ENCODE data around the gene TAB3.

The TAB3 gene

GRCh38 chrX:30881797-30882196 is 7.3 kb downstream of the TAB3 start:
- DNase-seq = no peak

- DNase-seq = no peak
Measured at GRCh38 chrX:30881390-30881789, 7.7 kb downstream of the TAB3 start.

GRCh38 chrX:30880058-30880457 is 9.0 kb downstream of the TAB3 start:
- no peak for DNase-seq

DNA sequence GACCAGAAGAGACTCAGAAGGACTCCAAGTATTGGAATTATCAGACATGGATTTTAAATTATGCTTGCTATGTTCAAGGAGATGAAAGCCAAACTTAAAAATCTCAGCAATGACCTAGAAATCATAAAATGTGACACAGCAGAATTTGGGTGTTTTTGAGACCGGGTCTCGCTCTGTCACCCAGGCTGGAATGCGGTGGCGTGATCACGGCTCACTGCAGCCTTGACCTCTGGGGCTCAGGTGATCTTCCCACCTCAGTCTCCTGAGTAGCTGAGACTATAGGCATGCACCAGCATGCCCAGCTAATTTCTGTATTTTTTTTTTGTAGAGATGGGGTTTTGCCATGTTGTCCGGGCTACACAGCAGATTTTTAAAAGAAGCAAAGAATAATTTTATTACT is 12.7 kb downstream of the TAB3 start:
- no peak for DNase-seq

DNA sequence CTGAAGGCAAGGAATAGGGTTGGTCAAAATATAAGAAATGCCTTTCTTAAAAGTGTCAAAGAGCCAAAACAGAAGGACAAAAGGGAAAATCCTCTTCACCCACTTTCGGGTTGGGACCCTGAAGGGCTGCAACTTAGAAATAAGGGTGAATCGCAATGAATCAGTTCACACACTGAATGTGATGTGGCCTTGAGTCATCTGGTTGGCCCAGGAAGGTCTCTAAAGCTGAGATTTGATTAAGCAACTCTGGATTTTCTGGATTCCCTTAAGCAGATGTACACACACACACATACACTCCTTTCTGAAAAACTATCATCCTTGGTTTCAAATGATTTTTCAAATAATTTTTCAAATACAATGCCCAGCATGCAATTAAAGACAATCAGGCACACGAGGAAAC is 13.1 kb downstream of the TAB3 start:
- no peak for DNase-seq

GRCh38 chrX:30874851-30875250 is 14.2 kb downstream of the TAB3 start:
- DNase-seq = no peak

- no peak for DNase-seq
Measured at GRCh38 chrX:30870572-30870971, 18.5 kb downstream of the TAB3 start.

GRCh38 chrX:30865612-30866011 is 23.4 kb downstream of the TAB3 start:
- DNase-seq = no peak

GRCh38 chrX:30865015-30865414 is 24.0 kb downstream of the TAB3 start:
- no peak for DNase-seq

DNA sequence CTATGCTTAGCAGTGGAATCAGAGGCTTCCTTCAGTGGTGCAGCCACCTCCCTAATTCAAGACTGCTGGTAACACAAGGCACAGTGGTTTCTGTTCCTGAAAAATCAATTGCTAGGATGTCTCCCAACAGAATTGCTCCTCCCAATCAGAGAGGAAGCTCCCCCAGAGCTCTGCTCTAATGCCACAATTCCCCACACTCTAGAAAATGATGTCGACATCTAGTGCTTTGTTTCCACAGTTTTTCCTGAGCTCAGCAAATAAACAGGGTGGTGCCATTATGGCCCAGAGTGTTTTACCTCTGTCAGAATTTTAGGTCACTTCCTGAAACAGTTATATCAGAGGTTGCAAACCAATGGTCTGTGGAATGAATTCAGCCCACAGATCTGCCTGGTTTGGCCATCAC is 24.7 kb downstream of the TAB3 start:
- no peak for DNase-seq

- DNase-seq = no peak
Measured at GRCh38 chrX:30863974-30864373, 25.1 kb downstream of the TAB3 start.

DNA sequence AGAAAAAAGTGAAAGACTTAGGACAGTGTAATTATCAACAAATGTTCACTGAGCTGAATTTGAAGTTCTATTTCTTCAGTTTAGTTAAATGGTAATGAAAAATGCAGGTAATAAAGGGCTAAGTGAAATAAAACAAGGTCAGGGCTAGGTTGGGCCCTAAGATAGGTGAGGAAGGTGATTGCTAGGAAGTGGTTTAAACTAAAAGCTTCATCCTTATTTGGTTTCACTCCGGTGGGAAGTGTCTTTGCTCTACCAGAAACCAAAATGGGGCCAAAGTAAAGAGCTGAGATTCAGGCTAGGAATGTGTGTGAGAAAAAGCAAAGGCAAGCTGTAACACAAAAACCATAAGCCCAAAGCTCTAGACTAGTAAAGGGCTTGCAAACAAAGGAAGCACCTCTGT is 31.0 kb downstream of the TAB3 start:
- no peak for DNase-seq

DNA sequence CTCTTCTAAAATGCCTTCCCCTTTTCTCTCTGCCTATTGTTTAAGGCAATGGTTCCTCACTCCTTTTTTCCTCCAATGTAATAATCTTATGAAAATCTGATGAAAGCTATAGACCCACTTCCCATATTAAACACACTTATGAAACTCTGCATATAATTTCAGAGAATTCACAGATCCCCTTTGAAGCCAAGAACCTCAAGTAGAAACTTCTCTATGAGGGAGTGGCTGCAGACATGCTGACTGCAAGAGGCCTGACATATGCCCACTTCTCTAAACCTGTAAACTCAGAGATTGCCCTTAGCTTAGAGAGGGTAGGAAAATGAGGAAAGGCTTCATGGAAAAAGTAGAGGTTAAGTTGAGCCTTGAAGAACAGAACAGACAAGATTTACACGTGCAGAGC is 37.6 kb downstream of the TAB3 start:
- DNase-seq = no peak

GRCh38 chrX:30835373-30835772 is 53.7 kb downstream of the TAB3 start:
- no peak for DNase-seq

DNA sequence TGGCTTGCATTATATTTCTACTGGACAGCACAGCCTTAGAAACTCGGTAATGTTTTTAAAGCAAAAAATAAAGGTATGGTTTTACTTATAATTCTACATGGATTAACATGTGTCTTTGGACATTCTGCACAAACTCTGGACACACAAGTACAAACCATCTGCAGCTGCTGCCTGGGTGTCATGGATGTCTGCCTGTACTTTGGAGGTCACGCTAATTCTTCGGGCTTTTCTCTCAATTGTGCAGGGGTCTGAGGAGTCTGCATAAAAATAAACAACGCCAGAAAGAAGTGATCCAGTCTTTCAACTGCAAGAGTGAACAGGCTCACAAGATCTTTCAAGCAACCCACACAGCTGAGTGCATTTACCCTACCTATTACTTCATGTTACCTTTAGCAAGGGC is 55.2 kb downstream of the TAB3 start:
- DNase-seq = no peak

GRCh38 chrX:30831082-30831481 is 58.0 kb downstream of the TAB3 start:
- DNase-seq = no peak

GRCh38 chrX:30830326-30830943 is 58.6 kb downstream of the TAB3 start:
- DNase-seq = no peak

GRCh38 chrX:30824275-30824674 is 64.8 kb downstream of the TAB3 start:
- DNase-seq = no peak

GRCh38 chrX:30822764-30823163 is 66.3 kb downstream of the TAB3 start:
- no peak for DNase-seq

DNA sequence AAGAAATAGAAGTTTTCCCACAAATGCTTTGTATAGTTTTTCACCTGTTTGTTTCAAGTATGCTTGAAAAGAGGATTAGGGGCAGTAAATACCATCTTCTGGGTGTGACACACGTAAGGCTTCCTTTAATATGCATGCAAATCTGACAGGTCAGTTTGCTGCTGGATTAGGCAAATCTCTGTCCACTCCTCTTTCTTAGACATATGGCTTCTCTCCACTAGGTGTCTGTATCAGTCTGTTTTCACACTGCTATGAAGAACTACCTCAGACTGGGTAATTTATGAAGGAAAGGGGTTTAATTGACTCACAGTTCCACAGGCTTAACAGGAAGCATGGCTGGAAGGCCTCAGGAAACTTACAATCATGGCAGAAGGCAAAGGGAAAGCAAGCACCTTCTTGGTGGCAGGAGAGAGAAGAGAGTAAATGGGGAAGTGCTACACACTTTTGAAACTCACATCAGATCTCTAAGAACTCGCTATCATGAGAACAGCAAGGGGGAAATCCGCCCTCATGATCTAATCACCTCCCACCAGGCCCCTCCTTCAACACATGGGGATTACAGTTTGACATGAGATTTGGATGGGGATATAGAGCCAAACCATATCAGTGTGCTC is 66.9 kb downstream of the TAB3 start:
- no peak for DNase-seq

DNA sequence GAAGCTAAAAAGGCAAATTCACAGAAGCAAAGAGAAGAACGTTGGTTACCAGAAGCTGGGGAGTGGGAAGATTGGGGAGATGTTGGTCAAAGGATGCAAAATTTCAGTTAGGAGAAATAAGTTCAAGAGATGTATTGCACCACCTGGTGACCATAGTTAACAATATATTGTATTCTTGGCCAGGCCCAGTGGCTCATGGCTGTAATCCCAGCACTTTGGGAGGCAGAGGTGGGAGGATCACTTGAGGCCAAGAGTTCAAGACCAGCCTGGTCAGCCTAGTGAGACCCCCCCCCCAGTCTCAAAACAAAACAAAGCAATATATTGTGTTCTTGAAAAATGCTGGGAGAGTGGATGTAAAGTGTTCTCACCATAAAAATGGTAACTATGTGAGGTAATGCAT is 67.9 kb downstream of the TAB3 start:
- DNase-seq = no peak

GRCh38 chrX:30819080-30819479 is 70.0 kb downstream of the TAB3 start:
- DNase-seq = no peak

DNA sequence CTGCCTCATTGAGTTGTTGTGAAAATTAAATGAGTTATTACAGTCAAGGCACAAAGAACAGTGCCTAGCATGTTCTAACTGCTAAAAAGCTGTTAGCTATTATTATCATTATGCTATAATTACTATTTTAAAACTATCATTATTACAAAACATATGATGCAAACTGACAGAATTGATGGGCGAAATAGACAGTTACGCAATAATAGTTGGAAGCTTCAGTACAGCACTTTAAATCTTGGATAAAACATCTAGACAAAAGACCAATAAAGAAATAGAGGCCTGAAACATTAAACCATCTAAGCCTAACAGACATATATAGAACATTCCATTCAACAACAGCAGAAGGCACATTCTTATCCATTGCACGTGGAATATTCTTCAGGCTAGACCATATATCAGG is 73.0 kb downstream of the TAB3 start:
- DNase-seq = no peak

DNA sequence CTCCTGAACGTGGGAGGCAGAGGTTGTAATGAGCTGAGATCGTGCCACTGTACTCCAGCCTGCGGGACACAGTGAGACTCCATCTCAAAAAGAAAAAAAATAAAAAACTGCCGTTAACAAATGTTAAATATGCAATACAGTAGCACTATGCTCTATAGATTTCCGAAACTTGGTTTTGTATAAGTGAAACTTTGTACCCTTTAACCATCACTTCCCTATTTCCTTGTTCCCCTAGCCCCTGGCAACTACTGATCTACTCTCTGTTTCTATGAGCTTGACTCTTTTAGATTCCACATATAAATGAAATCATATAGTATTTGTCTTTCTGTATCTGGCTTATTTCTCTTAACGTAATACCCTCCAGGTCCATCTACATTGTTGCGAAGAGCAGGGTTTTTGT is 74.1 kb downstream of the TAB3 start:
- no peak for DNase-seq

DNA sequence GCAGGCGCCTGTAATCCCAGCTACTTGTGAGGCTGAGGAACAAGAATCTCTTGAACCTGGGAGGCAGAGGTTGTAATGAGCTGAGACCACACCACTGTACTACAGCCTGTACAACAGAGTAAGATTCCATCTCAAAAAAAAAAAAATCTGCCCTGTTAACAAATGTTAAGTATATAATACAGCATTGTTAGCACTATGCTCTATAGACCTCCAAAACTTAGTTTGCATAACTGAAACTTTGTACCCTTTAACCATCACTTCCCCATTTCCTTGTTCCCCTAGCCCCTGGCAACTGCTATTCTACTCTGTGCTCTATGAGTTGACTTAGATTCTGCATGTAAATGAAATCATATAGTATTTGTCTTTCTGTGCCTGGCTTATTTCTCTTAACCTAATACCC is 76.7 kb downstream of the TAB3 start:
- no peak for DNase-seq
